ENCODE measurements around the gene IL2RA. TPM values are rescaled to one million over a fixed set of nuclear protein-coding genes. Genes with fewer than 3 reads are reported as not detected.
"Not testable (repeated sequence)": the region's sequence is repeated elsewhere in the genome, so short reads cannot be mapped to it uniquely, and the experiment has no call there.

IL2RA gene
- total and polyA plus RNA-seq, 2 donors (not counting 3 experiments of a cell fraction or from before 2014, with no cell fraction given) = not detected

DNA sequence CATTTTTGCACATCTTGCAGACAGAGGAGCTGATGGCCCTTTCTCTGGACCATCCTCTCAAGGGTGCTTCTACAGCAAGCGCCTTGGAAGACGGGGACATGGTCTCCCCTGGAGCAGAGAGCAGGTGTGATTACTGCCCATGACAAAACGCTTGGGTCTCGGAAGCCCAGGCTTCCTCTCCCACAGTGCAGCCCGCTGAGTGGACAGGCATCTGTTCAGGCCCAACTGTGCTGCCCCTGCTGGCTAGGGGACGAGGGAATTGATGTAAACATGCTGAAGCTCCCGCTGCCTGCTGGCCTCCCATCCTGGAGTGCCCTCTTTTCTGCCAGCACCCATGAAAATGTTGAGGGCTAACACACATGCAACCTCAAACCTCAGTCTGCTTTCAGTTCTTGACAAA lies 99.1 kb downstream of the IL2RA start:
- no peak overlapping the region for H3K4me2 ChIP-seq (ENCODE audit: insufficient read depth, low read length)
- TF ChIP-seq POLR2A (IDR thresholded peaks at IDR 0.05; ENCODE audit: low read depth, low read length) (no peak), EZH2 (IDR thresholded peaks at IDR 0.05; ENCODE audit: borderline replicate concordance, low read depth, low read length, severe bottlenecking) (no peak), FOS (IDR thresholded peaks at IDR 0.05; ENCODE audit: borderline replicate concordance, insufficient read depth, low read length) (no peak), JUN (IDR thresholded peaks at IDR 0.05; ENCODE audit: borderline replicate concordance, insufficient read depth, insufficient read length, low read depth) (no peak), POLR2AphosphoS5 (IDR thresholded peaks at IDR 0.05; ENCODE audit: insufficient read depth, low read depth, low read length) (no peak), GATA2 (IDR thresholded peaks at IDR 0.05; ENCODE audit: insufficient read depth, insufficient read length, low read depth, low read length) (no peak), MYC (IDR thresholded peaks at IDR 0.05; ENCODE audit: low read depth, low read length) (no peak)
- TF ChIP-seq, protein P1, sequence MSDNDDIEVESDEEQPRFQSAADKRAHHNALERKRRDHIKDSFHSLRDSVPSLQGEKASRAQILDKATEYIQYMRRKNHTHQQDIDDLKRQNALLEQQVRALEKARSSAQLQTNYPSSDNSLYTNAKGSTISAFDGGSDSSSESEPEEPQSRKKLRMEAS (IDR thresholded peaks at IDR 0.05; ENCODE audit: insufficient read depth, insufficient read length) = no peak
- TF ChIP-seq, protein P2, sequence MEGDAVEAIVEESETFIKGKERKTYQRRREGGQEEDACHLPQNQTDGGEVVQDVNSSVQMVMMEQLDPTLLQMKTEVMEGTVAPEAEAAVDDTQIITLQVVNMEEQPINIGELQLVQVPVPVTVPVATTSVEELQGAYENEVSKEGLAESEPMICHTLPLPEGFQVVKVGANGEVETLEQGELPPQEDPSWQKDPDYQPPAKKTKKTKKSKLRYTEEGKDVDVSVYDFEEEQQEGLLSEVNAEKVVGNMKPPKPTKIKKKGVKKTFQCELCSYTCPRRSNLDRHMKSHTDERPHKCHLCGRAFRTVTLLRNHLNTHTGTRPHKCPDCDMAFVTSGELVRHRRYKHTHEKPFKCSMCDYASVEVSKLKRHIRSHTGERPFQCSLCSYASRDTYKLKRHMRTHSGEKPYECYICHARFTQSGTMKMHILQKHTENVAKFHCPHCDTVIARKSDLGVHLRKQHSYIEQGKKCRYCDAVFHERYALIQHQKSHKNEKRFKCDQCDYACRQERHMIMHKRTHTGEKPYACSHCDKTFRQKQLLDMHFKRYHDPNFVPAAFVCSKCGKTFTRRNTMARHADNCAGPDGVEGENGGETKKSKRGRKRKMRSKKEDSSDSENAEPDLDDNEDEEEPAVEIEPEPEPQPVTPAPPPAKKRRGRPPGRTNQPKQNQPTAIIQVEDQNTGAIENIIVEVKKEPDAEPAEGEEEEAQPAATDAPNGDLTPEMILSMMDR (IDR thresholded peaks at IDR 0.05; ENCODE audit: extremely low read depth in 1 of 2, insufficient read depth in 1 of 2, low read depth in 1 of 2, low read length in 2 of 2) = no peak
- no peak for FAIRE-seq

DNA sequence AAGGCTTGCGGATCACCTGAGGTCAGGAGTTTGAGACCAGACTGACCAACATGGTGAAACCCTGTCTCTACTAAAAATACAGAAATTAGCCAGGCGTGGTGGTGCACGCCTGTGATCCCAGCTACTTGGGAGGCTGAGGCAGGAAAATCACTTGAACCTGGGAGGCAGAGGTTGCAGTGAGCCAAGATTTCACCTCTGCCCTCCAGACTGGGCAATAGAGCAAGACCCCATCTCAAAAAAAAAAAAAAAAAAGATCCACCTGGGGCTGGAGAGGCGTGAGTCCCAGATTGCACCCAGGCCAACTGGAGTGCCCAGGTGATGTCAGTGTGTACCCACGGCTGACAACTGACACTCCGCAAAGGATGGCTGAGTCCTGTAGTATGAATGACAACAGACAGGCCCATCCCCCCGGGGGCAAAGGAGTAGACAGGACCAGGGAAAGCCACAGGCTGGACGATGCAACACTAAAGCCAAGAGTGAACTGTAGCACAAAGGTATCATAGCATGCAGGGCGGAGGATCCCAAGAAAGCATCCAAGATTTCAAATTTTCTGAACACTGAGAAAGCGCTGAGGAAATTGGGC lies 99.7 kb downstream of the IL2RA start:
- not testable (repeated sequence) for BruUV-seq (replicated peaks)
- dilution Hi-C loops (cut with MboI; ENCODE audit: extremely low pct_ligation_motif_present, low sequenced_read_pairs) = loop anchor here (25.0 kb wide), 1 partner anchor 125 kb away; the partner anchor contains the start of gene RBM17

More for the DNA sequence above, 99.1 kb downstream of the IL2RA start:
- H3K79me2 ChIP-seq (ENCODE audit: control insufficient read depth, insufficient read depth, low read length) = peaks cover 2% of the 10 kb centered on the region
- intact Hi-C loops (cut with micrococcal nuclease) (no loop called here), dilution Hi-C loops (cut with MboI; ENCODE audit: extremely low pct_ligation_motif_present, low sequenced_read_pairs) (loop anchor here (25.0 kb wide), 1 partner anchor 124 kb away; the partner anchor contains the start of gene RBM17)
- H3K4me1 ChIP-seq (ENCODE audit: control insufficient read depth, extremely low read depth, insufficient read depth, low read length) = peaks cover 9% of the 10 kb centered on the region
- no peak overlapping the region for H3K27ac ChIP-seq (ENCODE audit: insufficient read depth, low read depth, low read length)
- H3K36me3 ChIP-seq (ENCODE audit: control insufficient read depth in 2 of 2, extremely low read depth in 1 of 2, insufficient read depth in 2 of 2, low read length in 2 of 2) = peaks cover 0 to 12% of the 10 kb centered on the region in 2 experiments
- no peak overlapping the region for H3K4me3 ChIP-seq (replicated peaks in 1 of 3; ENCODE audit: insufficient read depth in 1 of 3, low read depth in 1 of 3, low read length in 3 of 3)
- H3K27me3 ChIP-seq (ENCODE audit: control insufficient read depth in 2 of 2, insufficient read depth in 2 of 2, low read length in 2 of 2) = no peaks in the 10 kb centered on the region
- no peaks in the 10 kb centered on the region for H3K9me1 ChIP-seq (replicated peaks; ENCODE audit: control insufficient read depth, extremely low read depth, insufficient read depth, low read length)
- no peak overlapping the region for H2AFZ ChIP-seq (ENCODE audit: low read depth, low read length)
- H3K9ac ChIP-seq (replicated peaks; ENCODE audit: extremely low read depth, insufficient read depth, low read length) = no peak overlapping the region
- no TSS peak for BruUV-seq (replicated peaks)
- no peak for DNase-seq (ENCODE audit: low read depth, low spot score)
- H3K9me3 ChIP-seq (replicated peaks; ENCODE audit: control insufficient read depth, insufficient read depth, low read length) = no peaks in the 10 kb centered on the region
- H4K20me1 ChIP-seq (replicated peaks; ENCODE audit: control insufficient read depth, extremely low read depth, insufficient read depth, low read length) = no peaks in the 10 kb centered on the region
- POLR2A ChIA-PET = no interaction called here
- CTCF ChIA-PET = no interaction called here

More for the DNA sequence above, 99.7 kb downstream of the IL2RA start:
- H3K27ac ChIP-seq (ENCODE audit: insufficient read depth, low read depth, low read length); H3K9me1 ChIP-seq (replicated peaks; ENCODE audit: control insufficient read depth, extremely low read depth, insufficient read depth, low read length); POLR2A ChIA-PET; H3K4me2 ChIP-seq (ENCODE audit: insufficient read depth, low read length); H3K79me2 ChIP-seq (ENCODE audit: control insufficient read depth, insufficient read depth, low read length); intact Hi-C loops (cut with micrococcal nuclease); H3K27me3 ChIP-seq (ENCODE audit: control insufficient read depth in 2 of 2, insufficient read depth in 2 of 2, low read length in 2 of 2); FAIRE-seq; H2AFZ ChIP-seq (ENCODE audit: low read depth, low read length); DNase-seq (ENCODE audit: low read depth, low spot score); H3K9ac ChIP-seq (replicated peaks; ENCODE audit: extremely low read depth, insufficient read depth, low read length); H3K4me3 ChIP-seq (replicated peaks in 1 of 3; ENCODE audit: insufficient read depth in 1 of 3, low read depth in 1 of 3, low read length in 3 of 3); H4K20me1 ChIP-seq (replicated peaks; ENCODE audit: control insufficient read depth, extremely low read depth, insufficient read depth, low read length); H3K9me3 ChIP-seq (replicated peaks; ENCODE audit: control insufficient read depth, insufficient read depth, low read length): not testable (repeated sequence)
- CTCF ChIA-PET = interaction anchor here (0.6 kb wide), 1 partner anchor 14 kb away, joined by 4 read pairs; no protein-coding TSS in a partner anchor
- peaks cover 12% of the 10 kb centered on the region for H3K4me1 ChIP-seq (ENCODE audit: control insufficient read depth, extremely low read depth, insufficient read depth, low read length)
- peaks cover 0 to 12% of the 10 kb centered on the region in 2 experiments for H3K36me3 ChIP-seq (ENCODE audit: control insufficient read depth in 2 of 2, extremely low read depth in 1 of 2, insufficient read depth in 2 of 2, low read length in 2 of 2)

All from endothelial cell of umbilical vein (primary cell).